MV-4-11 (cell line): Measurements from ENCODE around the gene OR52L1.

Source experiments
- DNase-seq: peaks from one replicate; lab custom pipeline; 2025; lab: John Stamatoyannopoulos, UW

Gene OR52L1

DNA sequence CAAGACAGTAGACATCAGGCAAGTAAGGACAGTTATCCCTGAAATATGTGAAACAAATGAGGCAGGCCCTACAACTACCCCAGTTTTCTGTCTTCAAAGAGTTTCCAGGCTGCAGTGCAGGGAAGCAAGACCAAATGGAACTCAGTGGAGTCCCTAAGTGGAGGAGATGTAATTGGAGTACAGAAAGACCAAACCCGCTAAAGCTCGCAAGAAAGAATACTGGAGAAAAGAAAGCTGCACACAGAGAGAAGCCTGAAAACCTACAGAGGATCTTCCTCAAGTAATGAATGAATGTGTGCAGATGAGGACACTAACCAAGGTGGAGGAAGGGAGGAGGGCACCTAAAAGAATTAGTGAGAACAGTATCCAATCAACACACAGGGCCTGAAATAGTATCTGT lies 46.0 kb downstream of the OR52L1 start:
- DNase-seq: no peak

DNA sequence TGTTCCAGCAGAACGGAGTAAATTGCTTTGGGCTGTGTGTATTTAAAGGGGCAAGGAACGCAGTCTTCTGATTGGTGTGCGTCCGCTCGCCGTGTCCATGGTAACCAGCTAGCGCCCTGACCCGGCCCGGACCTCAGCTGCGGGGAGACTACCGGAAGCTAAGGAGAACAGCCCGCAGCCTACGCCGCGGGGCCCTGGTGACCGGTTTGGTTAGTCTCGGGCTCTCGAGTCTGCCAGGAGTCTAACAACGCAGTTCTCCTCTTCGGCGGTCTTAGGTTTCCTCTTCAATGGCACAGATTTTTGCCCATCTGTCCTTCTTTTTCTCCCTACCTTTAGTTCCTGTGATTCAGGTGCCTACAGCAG lies 48.2 kb downstream of the OR52L1 start:
- DNase-seq: no peak

DNA sequence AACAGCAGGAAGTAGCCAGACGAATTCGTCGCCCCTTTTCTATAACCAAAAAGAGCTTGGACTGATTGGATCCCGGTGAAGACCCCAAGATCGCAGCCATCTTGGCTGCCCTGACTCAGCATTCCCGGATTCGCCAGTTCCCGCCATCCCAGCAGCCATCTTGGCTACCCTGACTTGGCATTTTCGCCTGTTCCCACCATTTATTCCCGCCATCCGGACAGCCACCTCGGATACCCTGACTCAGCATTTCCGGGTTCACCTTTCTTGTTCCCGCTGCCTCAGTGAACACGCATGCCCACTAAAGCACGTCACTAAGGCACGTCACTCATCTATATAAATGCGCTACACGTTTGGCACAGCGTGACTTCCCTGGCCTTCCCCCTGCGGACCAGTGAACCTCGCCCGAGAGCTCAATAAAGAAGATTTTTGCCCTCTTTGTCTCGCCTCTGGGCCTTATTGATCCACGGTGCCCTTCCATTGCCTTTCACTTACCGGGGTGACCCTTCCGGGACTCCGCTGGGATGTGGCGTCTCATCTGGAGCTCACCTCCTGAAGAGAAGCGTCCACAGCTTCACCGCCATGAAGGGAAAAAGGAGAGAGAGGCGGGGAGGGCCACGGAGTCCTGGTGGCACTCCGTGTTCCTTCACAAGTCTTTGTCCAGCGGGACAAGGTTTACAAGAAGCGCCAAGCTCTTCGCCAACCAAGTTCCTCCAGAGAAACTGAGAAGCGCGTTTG lies 48.8 kb downstream of the OR52L1 start:
- no peak for DNase-seq
